ENCODE data around the gene STYXL2.

STYXL2 gene

DNA sequence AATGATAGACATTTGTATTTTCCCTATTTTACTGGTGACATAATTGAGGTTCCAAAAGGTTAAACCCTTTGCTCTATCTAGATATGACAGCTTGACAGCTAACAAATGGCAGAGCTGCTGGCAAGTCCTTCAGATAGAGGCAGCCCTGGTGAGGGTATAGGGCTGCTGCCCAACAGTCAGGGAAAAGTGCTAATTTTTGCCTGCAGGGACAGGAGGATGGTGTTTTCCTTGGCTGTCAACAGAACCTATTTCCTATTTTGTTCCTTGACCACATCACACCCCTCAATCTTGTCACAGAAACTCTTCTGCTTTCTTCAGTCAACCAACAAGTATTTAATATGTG, 16.0 kb upstream of the STYXL2 start:
- Histone ChIP-seq H3K9me3 (ENCODE audit: control insufficient read depth, insufficient read depth, low read depth, low read length) (no peaks in the 10 kb centered on the region), H3K4me1 (ENCODE audit: control insufficient read depth, insufficient read depth, low read length) (no peaks in the 10 kb centered on the region), H3K27ac (ENCODE audit: extremely low read depth, low read depth, low read length) (no peak overlapping the region), H3K36me3 (ENCODE audit: control insufficient read depth in 2 of 2, insufficient read depth in 1 of 2, low read length in 2 of 2) (no peaks in the 10 kb centered on the region), H3K4me3 (ENCODE audit: low read depth, low read length) (no peak overlapping the region)
- ChIA-PET POLR2A (no interaction called here), CTCF (interaction anchor here (0.7 kb wide), 1 partner anchor 15 kb away, joined by 6 read pairs; no protein-coding TSS in a partner anchor)
- TF ChIP-seq SP3 (tag by site-specific recombination; IDR thresholded peaks at IDR 0.05), result no peak
- TF ChIP-seq, protein P1, sequence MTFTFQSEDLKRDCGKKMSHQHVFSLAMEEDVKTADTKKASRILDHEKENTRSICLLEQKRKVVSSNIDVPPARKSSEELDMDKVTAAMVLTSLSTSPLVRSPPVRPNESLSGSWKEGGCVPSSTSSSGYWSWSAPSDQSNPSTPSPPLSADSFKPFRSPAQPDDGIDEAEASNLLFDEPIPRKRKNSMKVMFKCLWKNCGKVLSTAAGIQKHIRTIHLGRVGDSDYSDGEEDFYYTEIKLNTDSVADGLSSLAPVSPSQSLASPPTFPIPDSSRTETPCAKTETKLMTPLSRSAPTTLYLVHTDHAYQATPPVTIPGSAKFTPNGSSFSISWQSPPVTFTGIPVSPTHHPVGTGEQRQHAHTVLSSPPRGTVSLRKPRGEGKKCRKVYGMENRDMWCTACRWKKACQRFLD (tag by site-specific recombination; IDR thresholded peaks at IDR 0.05), result no peak
- no peak for TF ChIP-seq ZNF571 (tag by site-specific recombination; IDR thresholded peaks at IDR 0.05)
- no peak for TF ChIP-seq ZNF132 (tag by site-specific recombination; IDR thresholded peaks at IDR 0.05; ENCODE audit: borderline replicate concordance)
- no peak for TF ChIP-seq ZNF10 (tag by site-specific recombination; IDR thresholded peaks at IDR 0.05)
- TF ChIP-seq, protein P2, sequence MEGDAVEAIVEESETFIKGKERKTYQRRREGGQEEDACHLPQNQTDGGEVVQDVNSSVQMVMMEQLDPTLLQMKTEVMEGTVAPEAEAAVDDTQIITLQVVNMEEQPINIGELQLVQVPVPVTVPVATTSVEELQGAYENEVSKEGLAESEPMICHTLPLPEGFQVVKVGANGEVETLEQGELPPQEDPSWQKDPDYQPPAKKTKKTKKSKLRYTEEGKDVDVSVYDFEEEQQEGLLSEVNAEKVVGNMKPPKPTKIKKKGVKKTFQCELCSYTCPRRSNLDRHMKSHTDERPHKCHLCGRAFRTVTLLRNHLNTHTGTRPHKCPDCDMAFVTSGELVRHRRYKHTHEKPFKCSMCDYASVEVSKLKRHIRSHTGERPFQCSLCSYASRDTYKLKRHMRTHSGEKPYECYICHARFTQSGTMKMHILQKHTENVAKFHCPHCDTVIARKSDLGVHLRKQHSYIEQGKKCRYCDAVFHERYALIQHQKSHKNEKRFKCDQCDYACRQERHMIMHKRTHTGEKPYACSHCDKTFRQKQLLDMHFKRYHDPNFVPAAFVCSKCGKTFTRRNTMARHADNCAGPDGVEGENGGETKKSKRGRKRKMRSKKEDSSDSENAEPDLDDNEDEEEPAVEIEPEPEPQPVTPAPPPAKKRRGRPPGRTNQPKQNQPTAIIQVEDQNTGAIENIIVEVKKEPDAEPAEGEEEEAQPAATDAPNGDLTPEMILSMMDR (tag by site-specific recombination; IDR thresholded peaks at IDR 0.05), result no peak
- TF ChIP-seq, protein P3, sequence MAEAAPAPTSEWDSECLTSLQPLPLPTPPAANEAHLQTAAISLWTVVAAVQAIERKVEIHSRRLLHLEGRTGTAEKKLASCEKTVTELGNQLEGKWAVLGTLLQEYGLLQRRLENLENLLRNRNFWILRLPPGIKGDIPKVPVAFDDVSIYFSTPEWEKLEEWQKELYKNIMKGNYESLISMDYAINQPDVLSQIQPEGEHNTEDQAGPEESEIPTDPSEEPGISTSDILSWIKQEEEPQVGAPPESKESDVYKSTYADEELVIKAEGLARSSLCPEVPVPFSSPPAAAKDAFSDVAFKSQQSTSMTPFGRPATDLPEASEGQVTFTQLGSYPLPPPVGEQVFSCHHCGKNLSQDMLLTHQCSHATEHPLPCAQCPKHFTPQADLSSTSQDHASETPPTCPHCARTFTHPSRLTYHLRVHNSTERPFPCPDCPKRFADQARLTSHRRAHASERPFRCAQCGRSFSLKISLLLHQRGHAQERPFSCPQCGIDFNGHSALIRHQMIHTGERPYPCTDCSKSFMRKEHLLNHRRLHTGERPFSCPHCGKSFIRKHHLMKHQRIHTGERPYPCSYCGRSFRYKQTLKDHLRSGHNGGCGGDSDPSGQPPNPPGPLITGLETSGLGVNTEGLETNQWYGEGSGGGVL (tag by site-specific recombination; IDR thresholded peaks at IDR 0.05), result no peak
- TF ChIP-seq ZNF169 (tag by site-specific recombination; IDR thresholded peaks at IDR 0.05), result no peak
- TF ChIP-seq FEZF1 (tag by site-specific recombination; IDR thresholded peaks at IDR 0.05), result no peak
- no peak for TF ChIP-seq SETDB1 (IDR thresholded peaks at IDR 0.05; ENCODE audit: insufficient read length, low read length)

DNA sequence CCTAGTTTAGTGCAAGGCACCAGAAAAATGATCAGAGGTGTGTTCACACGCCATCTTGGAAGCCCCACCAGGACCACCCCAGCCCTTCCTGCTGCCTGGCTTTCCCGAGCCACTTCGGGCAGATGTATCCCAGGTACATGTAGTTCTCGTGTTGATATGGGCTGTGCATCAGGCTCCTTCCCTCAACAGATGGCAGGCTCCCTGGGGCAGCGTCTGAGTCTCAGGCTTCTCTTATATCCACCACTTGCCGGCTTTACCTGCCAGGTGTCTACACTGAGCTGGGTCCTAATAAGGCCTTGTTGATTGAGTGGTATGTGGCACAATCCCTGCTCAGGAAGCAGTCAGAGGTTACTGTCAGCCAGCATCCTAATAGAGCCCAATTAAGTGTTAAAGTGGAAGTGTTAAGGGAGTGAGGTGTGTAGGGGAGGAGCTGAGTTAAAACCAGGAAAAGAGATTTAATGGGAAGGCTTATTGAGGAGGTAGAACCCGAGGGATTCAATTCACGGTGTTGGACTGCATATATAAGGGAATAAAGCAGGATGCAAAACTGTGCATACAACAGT, 12.2 kb upstream of the STYXL2 start:
- no peaks in the 10 kb centered on the region for H3K4me1 ChIP-seq (ENCODE audit: control insufficient read depth, insufficient read depth, low read length)
- no peaks in the 10 kb centered on the region for H3K36me3 ChIP-seq (ENCODE audit: control insufficient read depth in 2 of 2, insufficient read depth in 1 of 2, low read length in 2 of 2)
- ChIA-PET POLR2A (no interaction called here), CTCF (interaction anchor here (0.6 to 1.4 kb wide), 2 partner anchors 13 to 22 kb away, joined by 3 to 5 read pairs; no protein-coding TSS in a partner anchor)
- no peak overlapping the region for H3K27ac ChIP-seq (ENCODE audit: extremely low read depth, low read depth, low read length)
- H3K4me3 ChIP-seq (ENCODE audit: low read depth, low read length), result no peak overlapping the region
- no peaks in the 10 kb centered on the region for H3K9me3 ChIP-seq (ENCODE audit: control insufficient read depth, insufficient read depth, low read depth, low read length)
- TF ChIP-seq, protein P4, sequence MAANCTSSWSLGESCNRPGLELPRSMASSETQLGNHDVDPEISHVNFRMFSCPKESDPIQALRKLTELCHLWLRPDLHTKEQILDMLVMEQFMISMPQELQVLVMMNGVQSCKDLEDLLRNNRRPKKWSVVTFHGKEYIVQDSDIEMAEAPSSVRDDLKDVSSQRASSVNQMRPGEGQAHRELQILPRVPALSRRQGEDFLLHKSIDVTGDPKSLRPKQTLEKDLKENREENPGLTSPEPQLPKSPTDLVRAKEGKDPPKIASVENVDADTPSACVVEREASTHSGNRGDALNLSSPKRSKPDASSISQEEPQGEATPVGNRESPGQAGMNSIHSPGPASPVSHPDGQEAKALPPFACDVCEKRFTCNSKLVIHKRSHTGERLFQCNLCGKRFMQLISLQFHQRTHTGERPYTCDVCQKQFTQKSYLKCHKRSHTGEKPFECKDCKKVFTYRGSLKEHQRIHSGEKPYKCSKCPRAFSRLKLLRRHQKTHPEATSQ (tag by site-specific recombination; IDR thresholded peaks at IDR 0.05), result no peak
- TF ChIP-seq, protein P5, sequence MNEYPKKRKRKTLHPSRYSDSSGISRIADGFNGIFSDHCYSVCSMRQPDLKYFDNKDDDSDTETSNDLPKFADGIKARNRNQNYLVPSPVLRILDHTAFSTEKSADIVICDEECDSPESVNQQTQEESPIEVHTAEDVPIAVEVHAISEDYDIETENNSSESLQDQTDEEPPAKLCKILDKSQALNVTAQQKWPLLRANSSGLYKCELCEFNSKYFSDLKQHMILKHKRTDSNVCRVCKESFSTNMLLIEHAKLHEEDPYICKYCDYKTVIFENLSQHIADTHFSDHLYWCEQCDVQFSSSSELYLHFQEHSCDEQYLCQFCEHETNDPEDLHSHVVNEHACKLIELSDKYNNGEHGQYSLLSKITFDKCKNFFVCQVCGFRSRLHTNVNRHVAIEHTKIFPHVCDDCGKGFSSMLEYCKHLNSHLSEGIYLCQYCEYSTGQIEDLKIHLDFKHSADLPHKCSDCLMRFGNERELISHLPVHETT (tag by site-specific recombination; IDR thresholded peaks at IDR 0.05), result no peak
- TF ChIP-seq ZBTB1 (tag by site-specific recombination; IDR thresholded peaks at IDR 0.05), result no peak
- no peak for TF ChIP-seq TCF7L2 (IDR thresholded peaks at IDR 0.05; ENCODE audit: borderline replicate concordance, low read depth, low read length)
- TF ChIP-seq ZNF404 (tag by site-specific recombination; IDR thresholded peaks at IDR 0.05), result no peak
- TF ChIP-seq, protein P6, sequence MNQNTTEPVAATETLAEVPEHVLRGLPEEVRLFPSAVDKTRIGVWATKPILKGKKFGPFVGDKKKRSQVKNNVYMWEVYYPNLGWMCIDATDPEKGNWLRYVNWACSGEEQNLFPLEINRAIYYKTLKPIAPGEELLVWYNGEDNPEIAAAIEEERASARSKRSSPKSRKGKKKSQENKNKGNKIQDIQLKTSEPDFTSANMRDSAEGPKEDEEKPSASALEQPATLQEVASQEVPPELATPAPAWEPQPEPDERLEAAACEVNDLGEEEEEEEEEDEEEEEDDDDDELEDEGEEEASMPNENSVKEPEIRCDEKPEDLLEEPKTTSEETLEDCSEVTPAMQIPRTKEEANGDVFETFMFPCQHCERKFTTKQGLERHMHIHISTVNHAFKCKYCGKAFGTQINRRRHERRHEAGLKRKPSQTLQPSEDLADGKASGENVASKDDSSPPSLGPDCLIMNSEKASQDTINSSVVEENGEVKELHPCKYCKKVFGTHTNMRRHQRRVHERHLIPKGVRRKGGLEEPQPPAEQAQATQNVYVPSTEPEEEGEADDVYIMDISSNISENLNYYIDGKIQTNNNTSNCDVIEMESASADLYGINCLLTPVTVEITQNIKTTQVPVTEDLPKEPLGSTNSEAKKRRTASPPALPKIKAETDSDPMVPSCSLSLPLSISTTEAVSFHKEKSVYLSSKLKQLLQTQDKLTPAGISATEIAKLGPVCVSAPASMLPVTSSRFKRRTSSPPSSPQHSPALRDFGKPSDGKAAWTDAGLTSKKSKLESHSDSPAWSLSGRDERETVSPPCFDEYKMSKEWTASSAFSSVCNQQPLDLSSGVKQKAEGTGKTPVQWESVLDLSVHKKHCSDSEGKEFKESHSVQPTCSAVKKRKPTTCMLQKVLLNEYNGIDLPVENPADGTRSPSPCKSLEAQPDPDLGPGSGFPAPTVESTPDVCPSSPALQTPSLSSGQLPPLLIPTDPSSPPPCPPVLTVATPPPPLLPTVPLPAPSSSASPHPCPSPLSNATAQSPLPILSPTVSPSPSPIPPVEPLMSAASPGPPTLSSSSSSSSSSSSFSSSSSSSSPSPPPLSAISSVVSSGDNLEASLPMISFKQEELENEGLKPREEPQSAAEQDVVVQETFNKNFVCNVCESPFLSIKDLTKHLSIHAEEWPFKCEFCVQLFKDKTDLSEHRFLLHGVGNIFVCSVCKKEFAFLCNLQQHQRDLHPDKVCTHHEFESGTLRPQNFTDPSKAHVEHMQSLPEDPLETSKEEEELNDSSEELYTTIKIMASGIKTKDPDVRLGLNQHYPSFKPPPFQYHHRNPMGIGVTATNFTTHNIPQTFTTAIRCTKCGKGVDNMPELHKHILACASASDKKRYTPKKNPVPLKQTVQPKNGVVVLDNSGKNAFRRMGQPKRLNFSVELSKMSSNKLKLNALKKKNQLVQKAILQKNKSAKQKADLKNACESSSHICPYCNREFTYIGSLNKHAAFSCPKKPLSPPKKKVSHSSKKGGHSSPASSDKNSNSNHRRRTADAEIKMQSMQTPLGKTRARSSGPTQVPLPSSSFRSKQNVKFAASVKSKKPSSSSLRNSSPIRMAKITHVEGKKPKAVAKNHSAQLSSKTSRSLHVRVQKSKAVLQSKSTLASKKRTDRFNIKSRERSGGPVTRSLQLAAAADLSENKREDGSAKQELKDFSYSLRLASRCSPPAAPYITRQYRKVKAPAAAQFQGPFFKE (tag by site-specific recombination; IDR thresholded peaks at IDR 0.05; ENCODE audit: borderline replicate concordance), result no peak
- no peak for TF ChIP-seq ZNF629 (tag by site-specific recombination; IDR thresholded peaks at IDR 0.05)
- TF ChIP-seq ZNF223 (tag by site-specific recombination; IDR thresholded peaks at IDR 0.05), result no peak
- no peak for TF ChIP-seq ZNF747 (tag by site-specific recombination; IDR thresholded peaks at IDR 0.05)
- no peak for TF ChIP-seq ZFP37 (tag by site-specific recombination; IDR thresholded peaks at IDR 0.05)
- TF ChIP-seq ZNF777 (tag by site-specific recombination; IDR thresholded peaks at IDR 0.05; ENCODE audit: borderline replicate concordance), result no peak
